ENCODE data around the gene ADIG. TPM values are rescaled to one million over a fixed set of nuclear protein-coding genes. Genes with fewer than 3 reads are reported as not detected.

ADIG gene
- total and polyA plus RNA-seq, 2 of the 8 experiments (the other 6 are each of a cell fraction or from before 2014, with no cell fraction given): not detected

- H2BK5ac ChIP-seq (ENCODE audit: low read depth, low read length): no peak overlapping the region
- no peak overlapping the region for H3K27ac ChIP-seq (ENCODE audit: low read depth, low read length)
- H3K56ac ChIP-seq (replicated peaks; ENCODE audit: insufficient read length, low read depth, low read length): no peak overlapping the region
- FAIRE-seq (no peak), DNase-seq (ENCODE audit: low read depth in 1 of 2, low spot score in 2 of 2) (no peak)
- H3K4ac ChIP-seq (replicated peaks; ENCODE audit: insufficient read length, low read depth, low read length): no peak overlapping the region
- ChIA-PET POLR2A (ENCODE audit: partially characterized antibody) (no interaction called here), CTCF (ENCODE audit: partially characterized antibody) (interaction anchor here (0.8 to 1.5 kb wide), 4 partner anchors 11 to 107 kb away, joined by 3 to 4 read pairs (median 3); no protein-coding TSS in a partner anchor)
- H3K9me3 ChIP-seq (ENCODE audit: insufficient read depth in 2 of 2, low read depth in 1 of 2, low read length in 1 of 2): no peaks in the 10 kb centered on the region
- H4K91ac ChIP-seq (replicated peaks; ENCODE audit: insufficient read length, low read length): no peak overlapping the region
- H4K5ac ChIP-seq (ENCODE audit: insufficient read length, low read depth, low read length): no peak overlapping the region
- no peaks in the 10 kb centered on the region for H3K79me1 ChIP-seq (ENCODE audit: low read depth, low read length)
- H2BK15ac ChIP-seq (ENCODE audit: low read length): no peak overlapping the region
- H3K36me3 ChIP-seq (ENCODE audit: control insufficient read depth in 2 of 4, insufficient read depth in 4 of 4, low read length in 3 of 4): no peaks in the 10 kb centered on the region
- 91% methylated on average over 3 of the region's 4 CpGs; no CpG with 5 or more reads in 1 of the 2 experiments for WGBS, 2 experiments (ENCODE audit: extremely low coverage in 1 of 2, insufficient coverage in 1 of 2, insufficient read length in 1 of 2, insufficient replicate concordance in 2 of 2, low coverage in 1 of 2, low lambda C conversion rate in 2 of 2, missing lambda C conversion rate in 1 of 2)
- no peak overlapping the region for H2AFZ ChIP-seq (ENCODE audit: low read length)
- no peak overlapping the region for H3K18ac ChIP-seq (ENCODE audit: extremely low read depth, low read length)
- H3K4me1 ChIP-seq (replicated peaks in 1 of 4; ENCODE audit: control insufficient read depth in 3 of 4, insufficient read depth in 4 of 4, low read length in 3 of 4): peaks cover 0 to 11% (median 8%) of the 10 kb centered on the region in 4 experiments; a peak in 5 of 7 replicates
- H3K14ac ChIP-seq (ENCODE audit: insufficient read length): no peak overlapping the region
- no peak overlapping the region for H2BK120ac ChIP-seq (replicated peaks; ENCODE audit: low read depth, low read length)
- H3K79me2 ChIP-seq (ENCODE audit: control insufficient read depth in 1 of 2, insufficient read depth in 2 of 2, low read length in 2 of 2): no peaks in the 10 kb centered on the region
- no peak overlapping the region for H3K9ac ChIP-seq (replicated peaks in 1 of 4; ENCODE audit: extremely low read depth in 1 of 4, low read depth in 3 of 4, low read length in 3 of 4)
- H3K23me2 ChIP-seq (ENCODE audit: low read depth, low read length): no peaks in the 10 kb centered on the region
- no peaks in the 10 kb centered on the region; a peak in 1 of 7 replicates for H3K27me3 ChIP-seq (replicated peaks in 1 of 4; ENCODE audit: control insufficient read depth in 3 of 4, extremely low read depth in 1 of 4, insufficient read depth in 3 of 4, low read length in 3 of 4)
- H3K4me2 ChIP-seq (ENCODE audit: insufficient read depth in 1 of 2, low read depth in 2 of 2, low read length in 2 of 2): no peak overlapping the region
- H4K20me1 ChIP-seq (replicated peaks in 1 of 2; ENCODE audit: control insufficient read depth in 1 of 2, insufficient read depth in 2 of 2, low read length in 2 of 2): no peaks in the 10 kb centered on the region
- no peak overlapping the region for H2BK20ac ChIP-seq (ENCODE audit: low read length)
- H3K23ac ChIP-seq (ENCODE audit: insufficient read length): no peak overlapping the region
- no peak overlapping the region for H3K4me3 ChIP-seq (ENCODE audit: extremely low read depth in 1 of 4, insufficient read depth in 2 of 4, low read depth in 3 of 4, low read length in 4 of 4)
- H4K8ac ChIP-seq (ENCODE audit: extremely low read depth, insufficient read depth, low read length): no peak overlapping the region
- H2AK5ac ChIP-seq (ENCODE audit: low read depth, low read length): no peak overlapping the region
- no peak overlapping the region for H2BK12ac ChIP-seq (ENCODE audit: low read depth, low read length)
- TF ChIP-seq POLR2AphosphoS5 (IDR thresholded peaks at IDR 0.05; ENCODE audit: low read depth, low read length): no peak
- TF ChIP-seq SP1 (IDR thresholded peaks at IDR 0.05; ENCODE audit: low read depth, low read length): no peak
- no peak for TF ChIP-seq SRF (IDR thresholded peaks at IDR 0.05; ENCODE audit: low read depth, low read length)
- TF ChIP-seq RAD21 (IDR thresholded peaks at IDR 0.05 in 1 of 2, conservative IDR thresholded peaks at IDR 0.05 in 1 of 2; ENCODE audit: low read depth in 2 of 2, low read length in 2 of 2): no peak
- TF ChIP-seq GTF2F1 (IDR thresholded peaks at IDR 0.05; ENCODE audit: borderline replicate concordance, low read depth, low read length): no peak
- TF ChIP-seq, protein P1, sequence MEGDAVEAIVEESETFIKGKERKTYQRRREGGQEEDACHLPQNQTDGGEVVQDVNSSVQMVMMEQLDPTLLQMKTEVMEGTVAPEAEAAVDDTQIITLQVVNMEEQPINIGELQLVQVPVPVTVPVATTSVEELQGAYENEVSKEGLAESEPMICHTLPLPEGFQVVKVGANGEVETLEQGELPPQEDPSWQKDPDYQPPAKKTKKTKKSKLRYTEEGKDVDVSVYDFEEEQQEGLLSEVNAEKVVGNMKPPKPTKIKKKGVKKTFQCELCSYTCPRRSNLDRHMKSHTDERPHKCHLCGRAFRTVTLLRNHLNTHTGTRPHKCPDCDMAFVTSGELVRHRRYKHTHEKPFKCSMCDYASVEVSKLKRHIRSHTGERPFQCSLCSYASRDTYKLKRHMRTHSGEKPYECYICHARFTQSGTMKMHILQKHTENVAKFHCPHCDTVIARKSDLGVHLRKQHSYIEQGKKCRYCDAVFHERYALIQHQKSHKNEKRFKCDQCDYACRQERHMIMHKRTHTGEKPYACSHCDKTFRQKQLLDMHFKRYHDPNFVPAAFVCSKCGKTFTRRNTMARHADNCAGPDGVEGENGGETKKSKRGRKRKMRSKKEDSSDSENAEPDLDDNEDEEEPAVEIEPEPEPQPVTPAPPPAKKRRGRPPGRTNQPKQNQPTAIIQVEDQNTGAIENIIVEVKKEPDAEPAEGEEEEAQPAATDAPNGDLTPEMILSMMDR (IDR thresholded peaks at IDR 0.05; ENCODE audit: control extremely low read depth in 1 of 3, insufficient read depth in 1 of 3, low read depth in 1 of 3, low read length in 3 of 3): no peak
- TF ChIP-seq RNF2 (IDR thresholded peaks at IDR 0.05; ENCODE audit: borderline replicate concordance, low read depth, low read length, missing control alignments, poor library complexity, severe bottlenecking): no peak
- no peak for TF ChIP-seq CTBP2 (IDR thresholded peaks at IDR 0.05; ENCODE audit: borderline replicate concordance, insufficient read depth, insufficient read length, low read length)
- TF ChIP-seq SIX5 (IDR thresholded peaks at IDR 0.05; ENCODE audit: low read depth, low read length): no peak
- no peak for TF ChIP-seq RFX5 (IDR thresholded peaks at IDR 0.05; ENCODE audit: borderline replicate concordance, low read depth, low read length)
- no peak for TF ChIP-seq EP300 (IDR thresholded peaks at IDR 0.05; ENCODE audit: borderline replicate concordance in 1 of 2, low read depth in 2 of 2, low read length in 2 of 2)
Observed at GRCh38 chr20:38617830-38618196, 36.8 kb downstream of the ADIG start.
